H9 (cell line): ENCODE data around the gene KRT3. TPM values are rescaled to one million over a fixed set of nuclear protein-coding genes. Genes with fewer than 3 reads are reported as not detected.

ENCODE experiments used
- DNase-seq: peaks from one replicate; pipeline ENCODE4 v3.0.0-alpha.2; 2017
- H2AFZ ChIP-seq: one replicate; pipeline ENCODE4 v1.6.1; 2013; ENCODE audit warnings: mild to moderate bottlenecking, low read length, control low read depth, moderate library complexity
- H2AK5ac ChIP-seq: 2 replicates; pipeline ENCODE4 v1.6.1; 2013; ENCODE audit warnings: low read length, control low read depth, mixed read lengths; ENCODE audit not compliant: insufficient read length
- H2BK120ac ChIP-seq: one replicate; pipeline ENCODE4 v1.6.1; 2013; ENCODE audit warnings: low read depth, mild to moderate bottlenecking, low read length, control low read depth, inconsistent platforms; ENCODE audit not compliant: poor library complexity, severe bottlenecking
- H2BK12ac ChIP-seq: 2 replicates; pipeline ENCODE4 v1.6.1; 2013; ENCODE audit warnings: low read length, control low read depth, mixed read lengths, low read depth; ENCODE audit not compliant: insufficient read length
- H2BK15ac ChIP-seq: 2 replicates; pipeline ENCODE4 v1.6.1; 2013; ENCODE audit warnings: low read depth, low read length, control low read depth
- H2BK20ac ChIP-seq: one replicate; pipeline ENCODE4 v1.6.1; 2013; ENCODE audit warnings: low read depth, mild to moderate bottlenecking, low read length, control low read depth, inconsistent platforms; ENCODE audit not compliant: poor library complexity, severe bottlenecking
- H2BK5ac ChIP-seq: 2 replicates; pipeline ENCODE4 v1.6.1; 2013; ENCODE audit warnings: low read length, control low read depth, mixed read lengths; ENCODE audit not compliant: insufficient read length
- H3K14ac ChIP-seq: 2 replicates; pipeline ENCODE4 v1.6.1; 2013; ENCODE audit warnings: low read length, control low read depth; ENCODE audit not compliant: insufficient read depth
- H3K18ac ChIP-seq: 2 replicates; pipeline ENCODE4 v1.6.1; 2013; ENCODE audit warnings: low read depth, mild to moderate bottlenecking, mixed read lengths, low read length, control low read depth; ENCODE audit not compliant: insufficient read length
- H3K23ac ChIP-seq: 2 replicates; pipeline ENCODE4 v1.6.1; 2013; ENCODE audit warnings: low read length, control low read depth, mixed read lengths, low read depth; ENCODE audit not compliant: insufficient read length
- H3K23me2 ChIP-seq: 2 replicates; pipeline ENCODE4 v1.6.1; 2013; ENCODE audit warnings: low read depth, mild to moderate bottlenecking, mixed read lengths, low read length, control low read depth; ENCODE audit not compliant: insufficient read length, poor library complexity, severe bottlenecking
- H3K27ac ChIP-seq: 2 replicates; pipeline ENCODE4 v1.5.1; 2013; ENCODE audit warnings: low read length, control low read depth, mixed read lengths, low read depth; ENCODE audit not compliant: insufficient read length
- H3K27me3 ChIP-seq: 2 replicates; pipeline ENCODE4 v1.6.1; 2013; ENCODE audit warnings: low read length, control low read depth, inconsistent platforms; ENCODE audit not compliant: insufficient read depth
- H3K4ac ChIP-seq: 2 replicates; pipeline ENCODE4 v1.6.1; 2013; ENCODE audit warnings: low read depth, mild to moderate bottlenecking, control low read depth, inconsistent platforms, low read length, moderate library complexity
- H3K4me1 ChIP-seq: 2 replicates; pipeline ENCODE4 v1.6.1; 2013; ENCODE audit warnings: low read length, control low read depth, inconsistent platforms; ENCODE audit not compliant: insufficient read depth
- H3K4me2 ChIP-seq: 2 replicates; pipeline ENCODE4 v1.6.1; 2013; ENCODE audit warnings: low read length, control low read depth, mixed read lengths; ENCODE audit not compliant: insufficient read length, insufficient read depth
- H3K56ac ChIP-seq: 2 replicates; pipeline ENCODE4 v1.6.1; 2013; ENCODE audit warnings: low read depth, mild to moderate bottlenecking, mixed read lengths, low read length, control low read depth; ENCODE audit not compliant: insufficient read length
- H3K79me1 ChIP-seq: 2 replicates; pipeline ENCODE4 v1.6.1; 2013; ENCODE audit warnings: low read depth, mild to moderate bottlenecking, moderate library complexity, low read length, control low read depth, inconsistent platforms; ENCODE audit not compliant: insufficient read depth, poor library complexity, severe bottlenecking
- H3K79me2 ChIP-seq: 2 replicates; pipeline ENCODE4 v1.6.1; 2013; ENCODE audit warnings: low read length, control low read depth, inconsistent platforms; ENCODE audit not compliant: insufficient read depth
- H3K9ac ChIP-seq: 2 replicates; pipeline ENCODE4 v1.6.1; 2013; ENCODE audit warnings: low read length, control low read depth, mixed read lengths; ENCODE audit not compliant: insufficient read length; ENCODE audit errors: extremely low read depth
- H3K9me3 ChIP-seq: one replicate; pipeline ENCODE4 v1.6.1; 2013; ENCODE audit warnings: low read depth, low read length, inconsistent platforms; ENCODE audit not compliant: control insufficient read depth
- H3T11ph ChIP-seq: one replicate; pipeline ENCODE4 v1.6.1; 2013; ENCODE audit warnings: mild to moderate bottlenecking, low read length, control low read depth, inconsistent platforms
- H4K20me1 ChIP-seq: one replicate; pipeline ENCODE4 v1.6.1; 2013; ENCODE audit not compliant: control insufficient read depth, insufficient read length, insufficient read depth
- H4K5ac ChIP-seq: 2 replicates; pipeline ENCODE4 v1.6.1; 2013; ENCODE audit warnings: low read depth, mild to moderate bottlenecking, mixed read lengths, low read length, control low read depth; ENCODE audit not compliant: insufficient read length
- H4K8ac ChIP-seq: replicated peaks from 2 replicates; pipeline ENCODE4 v1.6.1; 2013; ENCODE audit warnings: low read length, control low read depth, mixed read lengths, low read depth; ENCODE audit not compliant: insufficient read length
- H4K91ac ChIP-seq: 2 replicates; pipeline ENCODE4 v1.6.1; 2013; ENCODE audit warnings: low read depth, mild to moderate bottlenecking, moderate library complexity, mixed read lengths, low read length, control low read depth; ENCODE audit not compliant: insufficient read length
- H3K27ac Mint-ChIP-seq, 3 experiments: 2 replicates in 2 of 3; 3 replicates in 1 of 3; pipeline ENCODE4 v1.8.0; 2020 to 2021; ENCODE audit warnings: mixed read lengths in 3 of 3, mild to moderate bottlenecking in 1 of 3, moderate library complexity in 1 of 3
- H3K27me3 Mint-ChIP-seq: 2 replicates; pipeline ENCODE4 v1.8.0; 2021; ENCODE audit warnings: low read depth, mild to moderate bottlenecking, moderate library complexity, mixed read lengths
- H3K36me3 Mint-ChIP-seq, 3 experiments: 2 replicates in 2 of 3; 3 replicates in 1 of 3; pipeline ENCODE4 v1.8.0; 2020 to 2021; ENCODE audit warnings: low read depth in 3 of 3, mixed read lengths in 3 of 3; ENCODE audit not compliant: insufficient read depth in 1 of 3
- H3K4me1 Mint-ChIP-seq, 2 experiments: 2 replicates each; pipeline ENCODE4 v1.8.0; 2020; ENCODE audit warnings: mixed read lengths in 2 of 2
- H3K4me3 Mint-ChIP-seq, 2 experiments: 2 replicates in 1 of 2; 3 replicates in 1 of 2; pipeline ENCODE4 v1.8.0; 2020 to 2021; ENCODE audit warnings: mild to moderate bottlenecking in 2 of 2, mixed read lengths in 2 of 2, moderate library complexity in 1 of 2
- H3K9me3 Mint-ChIP-seq, 2 experiments: 2 replicates in 1 of 2; 3 replicates in 1 of 2; pipeline ENCODE4 v1.8.0; 2020; ENCODE audit warnings: mild to moderate bottlenecking in 2 of 2, mixed read lengths in 2 of 2, moderate library complexity in 1 of 2
- CTCF ChIP-seq: fragments of 200-600 bp; sonication (generic); conservative IDR thresholded peaks from 3 replicates; pipeline ENCODE4 v1.8.0; 2021; ENCODE audit warnings: antibody characterized with exemption, mild to moderate bottlenecking
- WGBS: extraction: QIAGEN DNeasy Blood & Tissue Kit; methylation state at CpG from one replicate; pipeline ENCODE4 v1.1.7; 2013; ENCODE audit warnings: missing lambda C conversion rate, low lambda C conversion rate, mixed read lengths; ENCODE audit not compliant: insufficient read length; ENCODE audit errors: extremely low coverage; 5-methylcytosine and 5-hydroxymethylcytosine counted together
- total RNA-seq: library from RNA; stranded (reverse); gene quantifications from 2 replicates; pipeline ENCODE4 v1.2.1, GENCODE V29; 2021

The KRT3 gene
- total RNA-seq, 1 experiment from 2014 or later, result not detected

- peaks cover 51% of the 10 kb centered on the region for H3K27me3 Mint-ChIP-seq
These were observed 53.7 kb downstream of the KRT3 start for GRCh38 chr12:52742196-52742580.

More at GRCh38 chr12:52742196-52742580, 53.7 kb downstream of the KRT3 start:
- Histone ChIP-seq H3K79me1 (no peaks in the 10 kb centered on the region), H3K27me3 (no peaks in the 10 kb centered on the region), H4K91ac (no peak overlapping the region), H2BK5ac (no peak overlapping the region), H3K4ac (no peak overlapping the region), H2BK12ac (no peak overlapping the region), H3K23me2 (no peaks in the 10 kb centered on the region), H3K4me1 (no peaks in the 10 kb centered on the region), H3K9me3 (no peaks in the 10 kb centered on the region), H2AK5ac (no peak overlapping the region), H4K8ac (no peak overlapping the region), H3K18ac (no peak overlapping the region), H2BK15ac (no peak overlapping the region), H4K5ac (no peak overlapping the region), H3T11ph (no peak overlapping the region), H2BK120ac (no peak overlapping the region), H2BK20ac (no peak overlapping the region), H3K4me2 (no peak overlapping the region), H3K9ac (no peak overlapping the region), H4K20me1 (no peaks in the 10 kb centered on the region), H3K56ac (no peak overlapping the region), H3K23ac (no peak overlapping the region), H3K79me2 (no peaks in the 10 kb centered on the region), H3K14ac (no peak overlapping the region), H2AFZ (no peak overlapping the region), H3K27ac (no peak overlapping the region)
- TF ChIP-seq CTCF, result no peak
- DNase-seq, result no peak
- H3K36me3 Mint-ChIP-seq, result no peaks in the 10 kb centered on the region
- H3K27ac Mint-ChIP-seq, result no peak overlapping the region
- H3K4me1 Mint-ChIP-seq, result peaks cover 4% of the 10 kb centered on the region in 2 experiments; a peak in 3 of 4 replicates
- H3K9me3 Mint-ChIP-seq, result no peaks in the 10 kb centered on the region
- no CpG with 5 or more reads among the region's 7 CpGs for WGBS
- no peak overlapping the region for H3K4me3 Mint-ChIP-seq
